GM08714 (cell line): ENCODE results near the gene TTLL10.
"Not testable (repeated sequence)": the region's sequence is repeated elsewhere in the genome, so short reads cannot be mapped to it uniquely, and the experiment has no call there.

ENCODE experiments used
- H3K4me3 ChIP-seq: fragments of 200-500 bp; sonication (Bioruptor generic); 2 replicates; pipeline ENCODE4 v1.5.1; 2014; ENCODE audit warnings: mild to moderate bottlenecking, low read length, inconsistent platforms
- ZNF274 ChIP-seq: IDR thresholded peaks from 2 replicates; pipeline ENCODE4 v1.6.1; 2012; ENCODE audit warnings: mild to moderate bottlenecking, low read depth, low read length

The TTLL10 gene

DNA sequence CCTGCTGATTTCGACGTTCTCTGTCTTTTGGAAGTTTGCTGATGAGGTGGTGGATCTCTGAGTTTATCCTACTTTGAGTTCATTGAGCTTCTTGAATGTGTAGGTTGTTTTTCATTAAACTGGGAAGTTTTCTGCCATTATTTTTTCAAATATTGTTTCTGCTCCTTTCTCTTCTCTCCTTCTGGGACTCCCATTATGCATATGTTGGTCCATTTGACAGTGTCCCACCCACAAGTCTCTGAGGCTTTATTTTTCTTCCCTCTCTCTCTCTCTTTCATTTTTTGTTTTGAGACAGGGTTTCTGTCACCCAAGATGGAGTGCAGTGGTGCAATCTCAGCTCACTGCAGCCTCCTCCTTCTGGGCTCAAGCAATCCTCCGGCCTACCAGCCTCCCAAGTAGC lies 21.0 kb downstream of the TTLL10 start:
- no peak overlapping the region for H3K4me3 ChIP-seq
- no peak for TF ChIP-seq ZNF274

DNA sequence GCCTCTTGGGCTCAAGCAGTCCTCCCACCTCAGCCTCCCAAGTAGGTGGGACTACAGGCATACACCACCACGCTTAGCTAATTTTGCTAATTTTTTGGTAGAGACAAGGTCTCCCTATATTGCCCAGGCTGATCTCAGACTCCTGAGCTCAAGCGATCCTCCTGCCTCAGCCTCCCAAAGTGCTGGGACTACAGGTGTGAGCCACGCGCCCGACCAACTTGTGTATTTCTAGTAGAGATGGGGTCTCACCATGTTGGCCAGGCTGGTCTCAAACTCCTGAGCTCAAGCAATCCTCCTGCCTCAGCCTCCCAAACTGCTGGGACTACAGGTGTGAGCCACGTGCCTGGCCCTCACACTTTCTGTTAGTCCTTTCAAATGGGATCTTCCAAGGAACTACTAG lies 22.0 kb downstream of the TTLL10 start:
- not testable (repeated sequence) for H3K4me3 ChIP-seq

DNA sequence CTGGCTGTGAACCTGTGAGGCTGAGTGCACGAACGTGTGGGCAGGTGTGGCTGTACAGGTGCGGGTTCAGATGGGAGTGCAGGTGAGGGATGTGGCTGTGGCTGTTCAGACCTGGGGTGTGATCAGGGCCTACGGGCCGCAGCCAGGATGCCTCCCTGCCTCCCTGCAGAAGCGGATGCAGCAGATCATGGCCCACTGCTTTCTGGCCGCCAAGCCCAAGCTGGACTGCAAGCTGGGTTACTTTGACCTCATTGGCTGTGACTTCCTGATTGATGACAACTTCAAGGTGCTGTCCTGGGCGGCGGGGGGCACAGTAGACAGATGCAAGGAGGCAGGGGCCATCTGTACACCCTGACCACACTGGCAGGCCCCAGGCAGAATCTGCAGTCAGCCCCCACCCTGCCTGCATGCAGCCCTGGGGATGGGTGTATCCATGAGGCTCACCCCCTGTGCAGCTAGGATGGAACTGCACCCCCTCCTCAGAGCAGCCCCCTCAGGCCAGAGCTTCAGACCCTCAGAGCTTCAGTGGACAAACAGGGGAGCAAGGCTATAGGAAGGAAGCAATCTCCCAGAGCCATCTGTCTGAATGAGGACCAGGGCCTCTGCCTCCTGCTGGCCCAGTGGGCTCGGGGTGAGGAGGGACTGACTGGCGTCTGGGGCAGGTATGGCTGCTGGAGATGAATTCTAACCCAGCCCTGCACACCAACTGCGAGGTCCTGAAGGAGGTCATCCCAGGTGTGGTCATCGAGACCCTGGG lies 22.9 kb downstream of the TTLL10 start:
- TF ChIP-seq ZNF274: no peak
- no peak overlapping the region for H3K4me3 ChIP-seq

DNA sequence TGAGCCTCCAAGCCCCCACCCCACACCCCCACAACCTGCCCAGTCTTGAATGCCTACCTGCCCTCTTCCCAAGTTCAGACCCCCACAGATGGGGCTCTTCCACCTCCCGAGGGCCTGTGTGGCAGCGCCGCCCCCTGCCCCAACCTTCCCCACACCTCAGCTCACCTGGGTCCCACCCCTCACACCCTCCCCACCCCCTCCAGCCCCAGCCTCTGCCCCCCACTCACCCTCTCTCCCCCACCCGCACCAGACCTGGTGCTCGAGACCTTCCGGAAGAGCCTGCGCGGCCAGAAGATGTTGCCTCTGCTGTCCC lies 23.5 kb downstream of the TTLL10 start:
- no peak overlapping the region for H3K4me3 ChIP-seq
- TF ChIP-seq ZNF274: no peak

DNA sequence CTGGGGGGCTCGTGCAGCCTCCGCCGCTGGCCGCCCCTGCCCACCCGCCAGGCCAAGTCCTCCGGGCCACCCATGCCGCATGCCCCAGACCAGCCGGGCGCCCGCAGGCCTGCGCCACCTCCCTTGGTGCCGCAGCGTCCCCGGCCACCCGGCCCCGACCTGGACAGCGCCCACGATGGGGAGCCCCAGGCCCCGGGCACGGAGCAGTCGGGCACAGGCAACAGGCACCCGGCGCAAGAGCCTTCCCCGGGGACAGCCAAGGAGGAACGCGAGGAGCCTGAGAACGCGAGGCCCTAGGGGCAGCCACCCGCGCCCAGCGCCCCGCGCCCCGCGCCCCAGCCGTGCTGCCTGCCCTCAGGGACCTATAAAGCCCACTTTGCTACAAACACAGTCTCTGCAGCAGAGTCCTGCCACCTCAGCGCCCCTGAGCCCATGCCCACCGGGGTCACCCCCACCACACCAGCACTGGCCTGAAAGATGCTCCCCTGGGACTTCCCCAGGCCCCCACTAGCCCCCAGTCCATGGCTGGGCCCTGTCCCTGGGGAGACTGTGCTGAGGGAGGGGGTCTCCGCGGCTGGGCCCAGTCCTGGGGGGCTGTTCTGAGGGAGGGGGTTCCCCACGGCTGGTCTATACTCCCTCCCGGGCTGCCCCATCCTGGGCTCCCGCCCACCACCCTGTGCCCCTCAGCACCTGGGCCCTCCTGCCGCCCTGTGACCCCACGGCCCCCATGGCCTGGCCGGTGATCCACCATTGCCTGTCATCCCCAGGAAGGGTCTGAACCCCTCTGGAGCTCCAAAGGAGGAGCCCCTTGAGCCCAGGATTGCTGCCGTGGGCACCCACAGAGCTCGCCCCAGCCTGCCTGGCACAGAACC lies 24.1 kb downstream of the TTLL10 start:
- TF ChIP-seq ZNF274: no peak
- H3K4me3 ChIP-seq: no peak overlapping the region

DNA sequence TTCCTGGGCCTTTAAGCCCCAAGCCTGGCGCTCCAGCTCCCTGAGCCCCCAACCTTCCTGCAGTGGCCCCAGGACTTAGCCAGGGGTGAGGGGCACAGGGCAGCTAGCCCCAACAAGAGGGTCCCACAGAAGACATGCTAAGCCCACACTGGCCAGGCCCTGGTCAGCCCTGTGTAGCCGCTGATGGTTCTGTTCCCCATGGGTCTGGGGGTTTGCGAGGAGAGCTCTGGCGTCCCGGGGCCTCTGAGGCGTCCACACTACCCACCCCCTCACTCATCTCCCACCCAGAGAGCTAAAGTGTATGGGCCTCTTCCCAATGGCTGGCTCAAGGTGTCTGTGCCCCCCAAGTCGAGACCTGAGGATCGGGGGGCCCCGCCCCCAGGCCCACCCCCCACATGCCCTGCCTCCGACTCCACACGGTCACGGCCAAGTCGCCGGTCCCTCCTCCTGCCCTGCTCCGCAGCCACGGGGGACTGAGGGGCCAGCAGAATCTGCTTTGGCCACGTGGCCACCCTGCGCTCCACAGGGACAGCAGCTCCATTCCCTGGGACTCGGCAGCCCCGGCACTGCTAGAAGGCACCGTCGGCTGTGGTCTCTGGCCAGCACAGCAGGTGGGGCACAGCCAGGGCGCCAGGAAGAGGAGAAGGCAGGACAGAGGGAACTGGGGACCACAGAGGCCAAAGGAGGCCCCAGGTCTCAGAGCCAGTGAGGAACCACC lies 24.9 kb downstream of the TTLL10 start:
- TF ChIP-seq ZNF274: no peak
- no peak overlapping the region for H3K4me3 ChIP-seq

DNA sequence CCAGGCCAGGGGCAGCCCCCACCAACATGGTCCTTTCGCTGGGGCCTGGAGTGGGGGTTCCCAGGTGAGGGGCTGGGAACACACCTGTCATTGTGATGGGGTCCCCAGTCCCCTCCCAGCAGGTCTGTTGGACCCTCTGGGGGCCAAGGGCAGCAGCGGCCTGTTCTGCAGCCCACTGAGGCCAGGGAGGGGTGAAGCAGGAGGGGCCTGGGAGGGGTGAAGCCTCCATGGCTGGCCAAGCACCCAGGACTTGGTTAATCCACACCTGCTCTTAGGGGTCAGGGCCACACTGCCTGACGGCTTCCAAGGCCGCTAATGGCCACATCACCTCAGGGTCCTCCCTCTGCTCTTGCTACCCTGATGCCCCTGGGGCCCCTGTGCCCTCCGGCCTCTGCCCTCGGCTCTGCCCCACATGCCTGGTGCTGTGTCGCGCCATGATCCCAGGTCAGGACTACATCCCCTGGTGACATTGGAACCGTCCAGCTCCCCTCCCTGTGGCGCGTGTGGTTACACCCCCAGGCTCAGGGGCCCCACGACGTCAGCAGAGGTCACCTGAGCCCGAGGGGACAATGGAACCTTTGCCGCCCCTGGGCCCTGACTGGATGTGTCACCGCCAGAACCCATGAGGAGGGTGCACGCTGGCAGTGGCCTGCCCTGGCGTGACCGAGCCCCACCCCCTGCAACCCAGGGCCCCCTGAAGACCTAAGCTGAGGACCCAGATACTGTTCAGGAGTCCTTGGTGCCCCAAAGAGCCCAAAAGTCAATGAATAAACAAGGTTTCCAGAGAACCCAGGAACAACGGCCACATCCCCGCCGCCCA lies 25.7 kb downstream of the TTLL10 start:
- no peak overlapping the region for H3K4me3 ChIP-seq
- no peak for TF ChIP-seq ZNF274

DNA sequence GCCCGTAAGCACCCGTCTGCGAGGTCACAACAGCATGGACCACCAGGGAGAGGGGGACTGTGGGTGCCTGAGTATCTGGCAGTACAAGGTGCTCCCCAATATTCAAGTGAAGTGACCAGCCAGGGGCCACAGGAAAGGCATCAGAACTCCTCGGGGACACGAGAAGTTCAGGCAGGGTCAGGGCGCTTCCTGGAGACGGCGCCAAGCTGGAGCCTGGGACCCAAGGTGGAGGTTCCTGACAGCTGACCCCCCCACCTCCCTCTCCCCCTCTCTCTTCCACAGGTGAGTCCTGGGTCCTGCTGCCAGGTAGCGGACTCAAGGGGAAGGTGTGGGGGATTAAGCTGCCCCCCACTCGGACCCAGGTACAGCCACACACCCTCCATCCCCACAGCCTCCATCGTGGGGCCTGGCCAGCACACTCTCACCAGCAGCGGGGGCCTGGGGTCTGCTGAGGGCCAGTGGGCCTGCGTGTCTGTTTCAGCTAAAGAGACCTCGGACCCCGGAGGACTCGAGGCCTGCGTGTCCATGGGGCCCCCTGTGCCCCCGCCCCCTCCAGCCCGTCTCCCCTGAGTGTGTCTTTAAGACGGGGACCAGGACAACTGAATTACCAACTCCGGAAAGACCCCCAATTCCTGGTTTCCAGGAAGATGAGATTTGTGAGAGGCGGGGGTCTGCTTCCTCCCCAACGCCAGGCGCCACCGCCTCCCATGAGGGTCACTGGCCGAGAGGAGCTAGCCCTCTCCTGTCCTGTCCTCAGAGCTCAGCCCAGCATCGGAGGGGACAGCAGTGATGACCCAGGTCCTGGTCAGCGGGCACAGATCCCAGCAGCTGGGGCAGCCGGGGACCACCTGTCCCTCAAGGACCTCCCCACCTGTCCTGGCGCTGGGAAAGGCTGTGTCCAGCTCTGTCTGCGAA lies 26.5 kb downstream of the TTLL10 start:
- H3K4me3 ChIP-seq: no peak overlapping the region
- TF ChIP-seq ZNF274: no peak

DNA sequence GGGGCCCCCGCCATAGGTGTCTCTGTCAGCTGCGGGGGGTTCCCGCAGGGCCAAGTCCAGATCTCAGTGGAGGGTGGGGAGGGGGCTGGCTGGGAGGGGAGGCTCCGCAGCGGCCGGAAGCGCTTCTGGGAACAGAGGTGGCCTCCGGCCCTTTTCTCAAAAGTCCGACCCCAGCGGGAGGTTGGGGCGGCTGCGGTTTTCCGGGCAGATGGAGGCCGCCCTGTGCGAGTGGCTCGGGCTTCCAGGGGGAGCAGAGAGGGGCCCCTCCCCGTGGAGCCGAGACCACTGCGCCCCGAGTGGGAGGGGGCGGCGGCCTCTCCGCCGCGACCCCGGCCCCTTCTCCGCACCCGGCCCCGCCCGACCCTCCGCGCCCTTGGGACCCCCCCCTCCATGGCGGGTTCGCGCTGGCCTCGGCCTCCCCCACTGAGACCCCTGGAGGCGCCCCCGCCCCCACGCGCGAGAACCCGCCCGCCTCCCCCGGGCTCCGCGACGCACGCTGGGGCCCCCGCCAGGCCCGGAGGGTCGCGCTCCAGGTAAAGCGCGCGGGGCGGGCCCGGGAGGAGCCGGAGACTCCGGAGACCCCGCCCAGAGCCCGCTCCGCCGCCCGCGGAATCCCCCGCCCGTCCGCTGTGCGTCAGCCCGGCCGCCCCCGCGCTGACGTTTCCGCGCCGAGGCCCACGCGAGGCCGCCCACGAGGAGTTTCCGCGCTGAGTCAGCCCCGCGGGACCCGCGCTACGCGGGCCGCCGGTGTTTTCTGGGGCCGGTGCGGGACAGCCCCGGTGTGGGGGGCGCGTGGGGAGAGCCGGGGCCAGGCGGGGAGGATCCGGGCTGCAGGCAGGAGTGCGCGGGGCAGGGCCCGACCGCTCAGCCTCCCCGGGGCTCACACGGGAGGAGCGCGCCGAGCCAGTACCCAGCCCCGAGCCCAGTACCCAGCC lies 27.5 kb downstream of the TTLL10 start:
- TF ChIP-seq ZNF274: no peak
- H3K4me3 ChIP-seq: no peak overlapping the region; the same call in 1 of the 2 replicates

DNA sequence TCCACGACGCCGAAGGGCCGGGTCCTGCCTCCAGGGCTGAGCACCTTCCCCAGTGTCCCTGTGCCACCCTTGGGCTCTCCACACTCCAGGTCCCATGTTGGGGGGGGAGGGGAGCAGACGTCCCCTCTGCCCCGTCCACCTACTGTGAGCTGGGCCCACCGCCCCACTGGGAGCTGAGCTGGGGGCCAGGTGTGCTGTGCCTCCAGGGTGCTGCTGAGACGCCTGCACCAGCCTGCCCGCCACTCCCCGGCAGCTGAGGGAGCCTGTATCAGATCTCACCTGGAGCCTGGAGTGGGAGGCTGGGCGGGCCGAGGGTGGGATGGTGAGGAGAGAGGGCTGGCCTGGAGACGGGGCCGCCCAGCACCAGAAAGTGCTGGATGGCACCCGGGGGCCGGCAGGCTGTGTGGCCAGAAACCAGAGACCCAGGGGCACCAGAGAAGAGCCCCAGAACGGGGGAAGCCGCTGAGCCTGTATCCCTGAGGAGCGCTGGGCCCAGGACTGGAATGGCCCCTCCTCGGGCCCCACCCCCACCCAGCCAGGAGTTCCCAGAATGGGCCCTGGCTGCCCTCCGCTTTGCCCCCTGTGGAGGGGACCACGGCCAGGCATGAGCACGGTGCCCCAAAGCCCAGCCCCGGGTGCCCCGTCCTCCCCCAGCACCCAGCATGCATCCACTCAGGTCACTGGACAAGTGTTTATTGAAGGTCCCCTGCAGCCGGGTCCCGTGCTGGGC lies 29.3 kb downstream of the TTLL10 start:
- no peak overlapping the region for H3K4me3 ChIP-seq
- TF ChIP-seq ZNF274: no peak
